Bone marrow (tissue), 2 donors: Measurements from ENCODE around the gene EXOC1L.
"Not testable (repeated sequence)": the region's sequence is repeated elsewhere in the genome, so short reads cannot be mapped to it uniquely, and the experiment has no call there.

Source experiments
- DNase-seq, 2 donors: peaks; one replicate each; lab custom pipeline; 2025; lab: John Stamatoyannopoulos, UW

The EXOC1L gene

GRCh38 chr4:55838356-55838755 is 18.8 kb downstream of the EXOC1L start:
- DNase-seq, result no peak

- no peak for DNase-seq
Observed at GRCh38 chr4:55838952-55839351, 19.4 kb downstream of the EXOC1L start.

GRCh38 chr4:55840956-55841355 is 21.4 kb downstream of the EXOC1L start:
- no peak for DNase-seq

GRCh38 chr4:55841373-55842239 is 22.0 kb downstream of the EXOC1L start:
- DNase-seq, result not testable (repeated sequence)

- not testable (repeated sequence) for DNase-seq
Observed at GRCh38 chr4:55842312-55842711, 22.7 kb downstream of the EXOC1L start.

GRCh38 chr4:55849724-55850123 is 30.1 kb downstream of the EXOC1L start:
- DNase-seq, result no peak

GRCh38 chr4:55851885-55852284 is 32.3 kb downstream of the EXOC1L start:
- DNase-seq, result no peak

- peak; percentile 93 to 97 for DNase-seq
Observed at GRCh38 chr4:55853484-55854046, 34.0 kb downstream of the EXOC1L start, which contains the start of gene EXOC1. Gene EXOC1 (plus strand): TSS chr4:55853648. CDS start chr4:55858324, 4,676 bp downstream.

- DNase-seq, result no peak
Observed at GRCh38 chr4:55854129-55854528, 34.5 kb downstream of the EXOC1L start.

- DNase-seq, result no peak
Observed at GRCh38 chr4:55857586-55857985, 38.0 kb downstream of the EXOC1L start.

- DNase-seq, result no peak
Observed at GRCh38 chr4:55859711-55860110, 40.1 kb downstream of the EXOC1L start.

GRCh38 chr4:55864577-55865223 is 45.1 kb downstream of the EXOC1L start:
- DNase-seq, result no peak

- no peak for DNase-seq
Observed at GRCh38 chr4:55865228-55865806, 45.7 kb downstream of the EXOC1L start.

GRCh38 chr4:55866290-55866907 is 46.8 kb downstream of the EXOC1L start:
- DNase-seq, result peak in 1 of 2 donors; percentile 91

- peak in 1 of 2 donors; percentile 33 for DNase-seq
Observed at GRCh38 chr4:55866973-55867574, 47.5 kb downstream of the EXOC1L start.

- no peak for DNase-seq
Observed at GRCh38 chr4:55868581-55869090, 49.0 kb downstream of the EXOC1L start.

- no peak for DNase-seq
Observed at GRCh38 chr4:55871299-55871800, 51.8 kb downstream of the EXOC1L start.

GRCh38 chr4:55874831-55875230 is 55.2 kb downstream of the EXOC1L start:
- no peak for DNase-seq

GRCh38 chr4:55876387-55876786 is 56.8 kb downstream of the EXOC1L start:
- DNase-seq, result no peak

GRCh38 chr4:55879224-55879623 is 59.6 kb downstream of the EXOC1L start:
- DNase-seq, result no peak

GRCh38 chr4:55880652-55881280 is 61.2 kb downstream of the EXOC1L start:
- DNase-seq, result no peak
